ENCODE data around the gene NELFA. TPM values are rescaled to one million over a fixed set of nuclear protein-coding genes. Genes with fewer than 3 reads are reported as not detected.
"Not testable (repeated sequence)": the region's sequence is repeated elsewhere in the genome, so short reads cannot be mapped to it uniquely, and the experiment has no call there.

Gene NELFA
- total and polyA plus RNA-seq, 8 donors, result 13.6 to 30.9 (median 19.1) TPM

- no peak for FAIRE-seq
These were observed 31.8 kb upstream of the NELFA start for GRCh38 chr4:2040391-2041238.

GRCh38 chr4:2036866-2037265, 28.1 kb upstream of the NELFA start:
- H3K9me3 ChIP-seq, result no peaks in the 10 kb centered on the region
- no peak overlapping the region for H3K27ac ChIP-seq
- no peak for ATAC-seq
- H3K4me3 ChIP-seq, result no peak overlapping the region
- no peak for FAIRE-seq
- no peaks in the 10 kb centered on the region for H3K36me3 ChIP-seq
- intact Hi-C loops (cut with DNase I), result no loop called here
- no peak for TF ChIP-seq CTCF (IDR thresholded peaks at IDR 0.05)
- H3K27me3 ChIP-seq, result no peaks in the 10 kb centered on the region
- no peak for DNase-seq
- peaks cover 0 to 5% (median 0%) of the 10 kb centered on the region in 3 donors for H3K4me1 ChIP-seq
- 71 to 81% methylated on average over 7 of the region's 7 CpGs for WGBS, 2 donors

More at GRCh38 chr4:2040391-2041238, 31.8 kb upstream of the NELFA start:
- DNase-seq (peak in 3 of 6 donors; percentile 41 to 78 (median 58)), ATAC-seq (peak in 2 of 4 donors; percentile 10)
- H3K9me3 ChIP-seq, result no peaks in the 10 kb centered on the region
- no peak overlapping the region for H3K27ac ChIP-seq
- peaks cover 0 to 5% (median 0%) of the 10 kb centered on the region in 3 donors for H3K4me1 ChIP-seq
- intact Hi-C loops (cut with DNase I), result no loop called here
- no peaks in the 10 kb centered on the region for H3K27me3 ChIP-seq
- TF ChIP-seq CTCF (IDR thresholded peaks at IDR 0.05), result no peak
- H3K4me3 ChIP-seq, result peak overlapping the region; percentile 56 to 85 (median 64)
- no peaks in the 10 kb centered on the region for H3K36me3 ChIP-seq
- WGBS, 2 donors, result 17 to 18% methylated on average over 39 to 91 of the region's 91 CpGs

GRCh38 chr4:2036327-2036726, 27.6 kb upstream of the NELFA start:
- WGBS, 2 donors, result 84 to 86% methylated on average over 10 of the region's 10 CpGs
- intact Hi-C loops (cut with DNase I), result no loop called here
- peaks cover 0 to 3% (median 0%) of the 10 kb centered on the region in 3 donors for H3K4me1 ChIP-seq
- DNase-seq (no peak), ATAC-seq (no peak), FAIRE-seq (no peak)
- no peak overlapping the region for H3K27ac ChIP-seq
- no peak overlapping the region for H3K4me3 ChIP-seq
- no peaks in the 10 kb centered on the region for H3K27me3 ChIP-seq
- H3K36me3 ChIP-seq, result no peaks in the 10 kb centered on the region
- no peak for TF ChIP-seq CTCF (IDR thresholded peaks at IDR 0.05)
- H3K9me3 ChIP-seq, result no peaks in the 10 kb centered on the region

- H3K9me3 ChIP-seq; H3K27me3 ChIP-seq; DNase-seq; FAIRE-seq; H3K4me1 ChIP-seq; H3K4me3 ChIP-seq; intact Hi-C loops (cut with DNase I); H3K27ac ChIP-seq; ATAC-seq; H3K36me3 ChIP-seq: not testable (repeated sequence)
These were observed 22.4 kb upstream of the NELFA start for GRCh38 chr4:2031161-2031560.

GRCh38 chr4:2027120-2027519, 18.3 kb upstream of the NELFA start:
- not testable (repeated sequence) for ATAC-seq

GRCh38 chr4:2025817-2026216, 17.0 kb upstream of the NELFA start:
- no peak for ATAC-seq
- H3K27ac ChIP-seq, result no peak overlapping the region
- no peaks in the 10 kb centered on the region for H3K9me3 ChIP-seq
- H3K4me1 ChIP-seq, result no peaks in the 10 kb centered on the region
- no peak for TF ChIP-seq CTCF (IDR thresholded peaks at IDR 0.05)
- intact Hi-C loops (cut with DNase I), result no loop called here
- no peaks in the 10 kb centered on the region for H3K36me3 ChIP-seq
- H3K27me3 ChIP-seq, result no peaks in the 10 kb centered on the region
- DNase-seq, result no peak
- no peak for FAIRE-seq
- H3K4me3 ChIP-seq, result no peak overlapping the region

More at GRCh38 chr4:2027120-2027519, 18.3 kb upstream of the NELFA start:
- H3K27ac ChIP-seq; DNase-seq; H3K4me1 ChIP-seq; FAIRE-seq; intact Hi-C loops (cut with DNase I); H3K9me3 ChIP-seq; H3K27me3 ChIP-seq; H3K36me3 ChIP-seq; H3K4me3 ChIP-seq: not testable (repeated sequence)
- 80 to 89% methylated on average over 4 of the region's 4 CpGs for WGBS, 2 donors
